ENCODE data around the gene VAV2. TPM values are rescaled to one million over a fixed set of nuclear protein-coding genes. Genes with fewer than 3 reads are reported as not detected.

Gene VAV2
- total and polyA plus RNA-seq, 4 donors = 13.0 to 28.2 (median 16.3) TPM

- H3K36me3 ChIP-seq (ENCODE audit: control insufficient read depth in 4 of 4, insufficient read depth in 4 of 4, low read length in 4 of 4) = no peaks in the 10 kb centered on the region
- H3K4me1 ChIP-seq (ENCODE audit: control insufficient read depth in 5 of 5, insufficient read depth in 5 of 5, low read length in 5 of 5) = peaks cover 0 to 13% (median 9%) of the 10 kb centered on the region in 5 donors
- ATAC-seq (ENCODE audit: insufficient read depth, low FRiP score) = no peak
- H3K4me3 ChIP-seq = no peak overlapping the region
- no peak for DNase-seq
- no peaks in the 10 kb centered on the region for H3K27me3 ChIP-seq (ENCODE audit: control insufficient read depth in 3 of 3, insufficient read depth in 3 of 3, low read length in 2 of 3)
- H3K9me3 ChIP-seq (ENCODE audit: control insufficient read depth in 4 of 4, insufficient read depth in 3 of 4, low read length in 3 of 4) = no peaks in the 10 kb centered on the region
- H3K9ac ChIP-seq (ENCODE audit: insufficient read depth in 1 of 2, low read length in 2 of 2) = no peak overlapping the region
- H3K27ac ChIP-seq (ENCODE audit: low read depth in 1 of 2, low read length in 1 of 2) = no peak overlapping the region
- WGBS, 2 donors = 88 to 96% methylated on average over 6 of the region's 6 CpGs
- no peak for TF ChIP-seq CTCF (IDR thresholded peaks at IDR 0.05; ENCODE audit: control extremely low read depth, extremely low read depth)
Observed at GRCh38 chr9:133854048-133854447, 138.1 kb downstream of the VAV2 start.

- no peak for ATAC-seq (ENCODE audit: insufficient read depth, low FRiP score)
- no peak overlapping the region for H3K4me3 ChIP-seq
- no peaks in the 10 kb centered on the region for H3K36me3 ChIP-seq (ENCODE audit: control insufficient read depth in 4 of 4, insufficient read depth in 4 of 4, low read length in 4 of 4)
- H3K27me3 ChIP-seq (ENCODE audit: control insufficient read depth in 3 of 3, insufficient read depth in 3 of 3, low read length in 2 of 3) = no peaks in the 10 kb centered on the region
- no peak for TF ChIP-seq CTCF (IDR thresholded peaks at IDR 0.05; ENCODE audit: control extremely low read depth, extremely low read depth)
- no peak overlapping the region for H3K27ac ChIP-seq (ENCODE audit: low read depth in 1 of 2, low read length in 1 of 2)
- peaks cover 0 to 13% (median 9%) of the 10 kb centered on the region in 5 donors for H3K4me1 ChIP-seq (ENCODE audit: control insufficient read depth in 5 of 5, insufficient read depth in 5 of 5, low read length in 5 of 5)
- 92 to 99% methylated on average over 7 of the region's 7 CpGs for WGBS, 2 donors
- no peaks in the 10 kb centered on the region for H3K9me3 ChIP-seq (ENCODE audit: control insufficient read depth in 4 of 4, insufficient read depth in 3 of 4, low read length in 3 of 4)
- no peak overlapping the region for H3K9ac ChIP-seq (ENCODE audit: insufficient read depth in 1 of 2, low read length in 2 of 2)
- no peak for DNase-seq
Observed at GRCh38 chr9:133853331-133853730, 138.8 kb downstream of the VAV2 start.

- ATAC-seq (ENCODE audit: insufficient read depth, low FRiP score) = no peak
- Histone ChIP-seq H3K9ac (ENCODE audit: insufficient read depth in 1 of 2, low read length in 2 of 2) (no peak overlapping the region), H3K4me3 (no peak overlapping the region), H3K27ac (ENCODE audit: low read depth in 1 of 2, low read length in 1 of 2) (no peak overlapping the region), H3K27me3 (ENCODE audit: control insufficient read depth in 3 of 3, insufficient read depth in 3 of 3, low read length in 2 of 3) (no peaks in the 10 kb centered on the region), H3K9me3 (ENCODE audit: control insufficient read depth in 4 of 4, insufficient read depth in 3 of 4, low read length in 3 of 4) (no peaks in the 10 kb centered on the region), H3K4me1 (ENCODE audit: control insufficient read depth in 5 of 5, insufficient read depth in 5 of 5, low read length in 5 of 5) (peaks cover 0 to 13% (median 9%) of the 10 kb centered on the region in 5 donors), H3K36me3 (ENCODE audit: control insufficient read depth in 4 of 4, insufficient read depth in 4 of 4, low read length in 4 of 4) (no peaks in the 10 kb centered on the region)
- DNase-seq = no peak
- 83 to 89% methylated on average over 6 of the region's 6 CpGs for WGBS, 2 donors
- no peak for TF ChIP-seq CTCF (IDR thresholded peaks at IDR 0.05; ENCODE audit: control extremely low read depth, extremely low read depth)
Observed at GRCh38 chr9:133852431-133852830, 139.7 kb downstream of the VAV2 start.

GRCh38 chr9:133851693-133852092, 140.4 kb downstream of the VAV2 start:
- ATAC-seq (ENCODE audit: insufficient read depth, low FRiP score) = no peak
- Histone ChIP-seq H3K4me1 (ENCODE audit: control insufficient read depth in 5 of 5, insufficient read depth in 5 of 5, low read length in 5 of 5) (peaks cover 0 to 13% (median 9%) of the 10 kb centered on the region in 5 donors), H3K9me3 (ENCODE audit: control insufficient read depth in 4 of 4, insufficient read depth in 3 of 4, low read length in 3 of 4) (no peaks in the 10 kb centered on the region), H3K9ac (ENCODE audit: insufficient read depth in 1 of 2, low read length in 2 of 2) (no peak overlapping the region), H3K4me3 (no peak overlapping the region), H3K27me3 (ENCODE audit: control insufficient read depth in 3 of 3, insufficient read depth in 3 of 3, low read length in 2 of 3) (no peaks in the 10 kb centered on the region), H3K36me3 (ENCODE audit: control insufficient read depth in 4 of 4, insufficient read depth in 4 of 4, low read length in 4 of 4) (no peaks in the 10 kb centered on the region), H3K27ac (ENCODE audit: low read depth in 1 of 2, low read length in 1 of 2) (no peak overlapping the region)
- no peak for TF ChIP-seq CTCF (IDR thresholded peaks at IDR 0.05; ENCODE audit: control extremely low read depth, extremely low read depth)
- 95 to 97% methylated on average over 1 of the region's 1 CpG for WGBS, 2 donors
- DNase-seq = no peak
